Smooth muscle cell (in vitro differentiated cells): ENCODE measurements around the gene GSKIP. TPM values are rescaled to one million over a fixed set of nuclear protein-coding genes. Genes with fewer than 3 reads are reported as not detected.

ENCODE experiments used
- DNase-seq: peaks from one replicate; lab custom pipeline; 2025; ENCODE audit not compliant: unreplicated experiment; lab: John Stamatoyannopoulos, UW
- H2AFZ ChIP-seq: fragments of 200-600 bp; sonication (generic); 2 replicates; pipeline ENCODE4 v1.6.0; 2016; ENCODE audit warnings: antibody characterized with exemption, low read depth, mild to moderate bottlenecking
- H3F3A ChIP-seq: fragments of 200-600 bp; sonication (generic); 2 replicates; pipeline ENCODE4 v1.6.0; 2017; ENCODE audit warnings: antibody characterized with exemption, low read depth
- H3K27ac ChIP-seq: fragments of 200-600 bp; sonication (generic); 2 replicates; pipeline ENCODE4 v1.5.1; 2016; ENCODE audit warnings: low read depth, mild to moderate bottlenecking
- H3K27me3 ChIP-seq: fragments of 200-600 bp; sonication (generic); 2 replicates; pipeline ENCODE4 v1.6.1; 2016; ENCODE audit warnings: low read depth, mild to moderate bottlenecking
- H3K36me3 ChIP-seq: fragments of 200-600 bp; sonication (generic); 2 replicates; pipeline ENCODE4 v1.5.1; 2016; ENCODE audit warnings: low read depth
- H3K4me1 ChIP-seq: fragments of 200-600 bp; sonication (generic); 2 replicates; pipeline ENCODE4 v1.5.1; 2016; ENCODE audit warnings: low read depth
- H3K4me2 ChIP-seq: fragments of 200-600 bp; sonication (generic); 2 replicates; pipeline ENCODE4 v1.6.0; 2016; ENCODE audit warnings: mild to moderate bottlenecking
- H3K4me3 ChIP-seq: fragments of 200-600 bp; sonication (generic); 2 replicates; pipeline ENCODE4 v1.5.1; 2016; ENCODE audit warnings: mild to moderate bottlenecking
- H3K79me2 ChIP-seq: fragments of 200-600 bp; sonication (generic); 2 replicates; pipeline ENCODE4 v1.6.0; 2016; ENCODE audit warnings: low read depth, mild to moderate bottlenecking
- H3K9ac ChIP-seq: fragments of 200-600 bp; sonication (generic); 2 replicates; pipeline ENCODE4 v1.6.0; 2016; ENCODE audit warnings: low read depth
- H3K9me3 ChIP-seq: fragments of 200-600 bp; sonication (generic); replicated peaks from 2 replicates; pipeline ENCODE4 v1.5.1; 2016; ENCODE audit warnings: low read depth
- H4K20me1 ChIP-seq: fragments of 200-600 bp; sonication (generic); 2 replicates; pipeline ENCODE4 v1.6.0; 2016; ENCODE audit warnings: low read depth
- WGBS: methylation state at CpG from one replicate; pipeline ENCODE4 v1.1.7; 2016; ENCODE audit warnings: low lambda C conversion rate; 5-methylcytosine and 5-hydroxymethylcytosine counted together
- polyA plus RNA-seq: library from polyadenylated mRNA; unstranded; fragments of >200 nt; fragmentation: Nextera tagmentation; extraction: Ambion mirVana; gene quantifications from 2 replicates; pipeline ENCODE4 v1.2.1, GENCODE V29; 2016
- total RNA-seq: library from RNA; depleted of rRNA; stranded (reverse); fragments of >200 nt; gene quantifications from 2 replicates; pipeline ENCODE4 v1.2.3, GENCODE V29; 2014
- TF ChIP-seq, protein P1 (sequence below): fragments of 200-600 bp; sonication (generic); IDR thresholded peaks from 2 replicates; pipeline ENCODE4 v1.5.1; 2017; ENCODE audit warnings: borderline replicate concordance, mild to moderate bottlenecking, antibody characterized with exemption; ENCODE audit not compliant: insufficient read depth, poor library complexity, severe bottlenecking

GSKIP gene
- total and polyA plus RNA-seq, 2 experiments from 2014 or later = 21.2 to 35.2 TPM

DNA sequence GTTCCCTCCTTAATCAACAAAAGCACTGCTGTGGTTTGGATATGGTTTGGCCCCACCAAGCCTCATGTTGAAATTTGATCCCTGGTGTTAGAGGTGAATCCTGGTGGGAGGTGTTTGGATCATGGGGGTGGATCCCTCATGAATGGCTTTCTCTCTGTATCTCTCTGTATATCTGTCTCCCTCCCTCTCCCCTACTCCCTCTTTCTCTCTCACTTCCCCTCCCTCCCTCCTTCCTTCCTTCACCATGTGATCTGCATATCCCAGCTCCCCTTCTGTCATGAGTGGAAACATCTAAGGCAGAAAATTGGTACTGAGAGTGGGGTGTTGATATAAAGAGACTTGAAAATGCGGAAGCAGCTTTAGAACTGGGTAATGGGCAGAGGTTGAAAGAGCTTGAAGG lies 5.2 kb downstream of the GSKIP start:
- H3F3A ChIP-seq = peaks cover 4% of the 10 kb centered on the region
- H3K4me2 ChIP-seq = no peak overlapping the region
- H3K4me3 ChIP-seq = no peak overlapping the region
- H3K9ac ChIP-seq = no peak overlapping the region
- no peaks in the 10 kb centered on the region for H3K9me3 ChIP-seq
- no peaks in the 10 kb centered on the region for H3K36me3 ChIP-seq
- DNase-seq = no peak
- peaks cover 4% of the 10 kb centered on the region for H3K4me1 ChIP-seq
- TF ChIP-seq, protein P1, sequence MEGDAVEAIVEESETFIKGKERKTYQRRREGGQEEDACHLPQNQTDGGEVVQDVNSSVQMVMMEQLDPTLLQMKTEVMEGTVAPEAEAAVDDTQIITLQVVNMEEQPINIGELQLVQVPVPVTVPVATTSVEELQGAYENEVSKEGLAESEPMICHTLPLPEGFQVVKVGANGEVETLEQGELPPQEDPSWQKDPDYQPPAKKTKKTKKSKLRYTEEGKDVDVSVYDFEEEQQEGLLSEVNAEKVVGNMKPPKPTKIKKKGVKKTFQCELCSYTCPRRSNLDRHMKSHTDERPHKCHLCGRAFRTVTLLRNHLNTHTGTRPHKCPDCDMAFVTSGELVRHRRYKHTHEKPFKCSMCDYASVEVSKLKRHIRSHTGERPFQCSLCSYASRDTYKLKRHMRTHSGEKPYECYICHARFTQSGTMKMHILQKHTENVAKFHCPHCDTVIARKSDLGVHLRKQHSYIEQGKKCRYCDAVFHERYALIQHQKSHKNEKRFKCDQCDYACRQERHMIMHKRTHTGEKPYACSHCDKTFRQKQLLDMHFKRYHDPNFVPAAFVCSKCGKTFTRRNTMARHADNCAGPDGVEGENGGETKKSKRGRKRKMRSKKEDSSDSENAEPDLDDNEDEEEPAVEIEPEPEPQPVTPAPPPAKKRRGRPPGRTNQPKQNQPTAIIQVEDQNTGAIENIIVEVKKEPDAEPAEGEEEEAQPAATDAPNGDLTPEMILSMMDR = no peak
- H3K27me3 ChIP-seq = no peaks in the 10 kb centered on the region
- H4K20me1 ChIP-seq = peaks cover 87% of the 10 kb centered on the region
- H2AFZ ChIP-seq = no peak overlapping the region
- no peak overlapping the region for H3K27ac ChIP-seq
- peaks cover 79% of the 10 kb centered on the region for H3K79me2 ChIP-seq
- 100% methylated on average over 1 of the region's 1 CpG for WGBS

DNA sequence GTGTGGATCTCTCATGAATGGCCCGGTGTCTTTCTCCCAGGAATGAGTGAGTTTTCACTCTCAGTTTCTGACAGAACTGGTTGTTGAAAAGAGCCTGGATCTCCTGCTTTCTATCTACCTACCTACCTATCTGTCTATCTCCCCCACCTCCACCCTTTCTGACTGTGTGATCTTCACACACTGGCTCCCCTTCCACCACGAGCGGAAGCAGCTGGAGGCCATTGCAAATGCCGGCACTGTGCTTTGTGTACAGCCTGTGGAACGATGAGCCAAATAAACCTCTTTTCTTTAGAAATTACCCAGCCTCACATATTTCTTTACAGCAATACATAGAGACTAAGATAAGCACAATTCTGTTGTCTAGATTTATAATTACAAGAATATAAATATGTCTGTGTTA lies 7.2 kb downstream of the GSKIP start:
- Histone ChIP-seq H3K36me3 (no peaks in the 10 kb centered on the region), H3K4me2 (no peak overlapping the region), H3K9ac (no peak overlapping the region), H3K27me3 (no peaks in the 10 kb centered on the region), H3K9me3 (no peaks in the 10 kb centered on the region), H3F3A (no peaks in the 10 kb centered on the region), H4K20me1 (peaks cover 89% of the 10 kb centered on the region), H3K4me1 (no peaks in the 10 kb centered on the region), H3K4me3 (no peak overlapping the region), H3K27ac (no peak overlapping the region), H2AFZ (no peak overlapping the region), H3K79me2 (peaks cover 78% of the 10 kb centered on the region)
- no peak for DNase-seq
- 98% methylated on average over 5 of the region's 5 CpGs for WGBS
- TF ChIP-seq, protein P1 = no peak

DNA sequence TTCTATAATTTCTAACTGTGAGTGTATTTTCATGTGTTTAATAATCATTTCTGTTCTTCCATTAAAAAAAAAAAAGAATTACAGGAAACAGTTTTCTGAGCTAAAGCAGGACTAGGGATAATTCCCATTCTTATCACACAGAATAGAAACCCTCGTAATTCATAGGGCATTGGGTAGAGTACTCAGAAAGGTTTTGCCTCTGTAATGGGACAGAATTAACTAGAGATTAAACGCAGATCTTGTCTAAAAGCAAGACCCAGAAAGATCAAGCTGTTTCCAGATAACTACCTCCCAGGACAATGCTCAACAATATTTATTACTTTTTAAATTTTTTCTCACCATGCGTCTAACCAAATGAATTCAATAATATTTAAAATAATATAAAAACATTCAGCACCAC lies 10.2 kb downstream of the GSKIP start:
- Histone ChIP-seq H3F3A (no peaks in the 10 kb centered on the region), H3K27ac (no peak overlapping the region), H3K79me2 (peaks cover 71% of the 10 kb centered on the region), H3K4me1 (no peaks in the 10 kb centered on the region), H3K4me2 (no peak overlapping the region), H3K4me3 (no peak overlapping the region), H3K9ac (no peak overlapping the region), H4K20me1 (peaks cover 89% of the 10 kb centered on the region), H3K27me3 (no peaks in the 10 kb centered on the region), H3K36me3 (no peaks in the 10 kb centered on the region), H2AFZ (no peak overlapping the region), H3K9me3 (no peaks in the 10 kb centered on the region)
- DNase-seq = no peak
- WGBS = 83% methylated on average over 3 of the region's 3 CpGs
- TF ChIP-seq, protein P1 = no peak

DNA sequence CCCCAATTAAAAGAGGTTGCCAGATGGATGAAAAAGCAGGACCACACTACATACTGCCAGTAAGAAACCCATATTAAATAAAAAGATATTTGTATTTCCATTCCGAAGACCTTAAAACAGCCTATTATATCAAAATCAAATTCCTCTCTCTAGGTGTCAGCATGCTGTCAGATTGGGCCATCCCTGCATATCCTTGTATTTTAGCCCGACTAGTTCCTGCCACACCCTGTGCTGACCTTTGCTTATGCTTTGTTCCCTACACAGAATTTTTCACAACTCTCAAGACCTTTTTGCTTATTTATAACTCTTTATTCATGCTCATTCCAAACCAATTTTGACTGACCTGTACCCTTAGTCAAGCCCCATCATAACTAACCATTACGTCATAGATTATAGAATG lies 12.8 kb downstream of the GSKIP start:
- no peak overlapping the region for H3K27ac ChIP-seq
- H3K4me2 ChIP-seq = no peak overlapping the region
- no peaks in the 10 kb centered on the region for H3K9me3 ChIP-seq
- H4K20me1 ChIP-seq = peaks cover 89% of the 10 kb centered on the region
- H3K4me1 ChIP-seq = no peaks in the 10 kb centered on the region
- H3K4me3 ChIP-seq = no peak overlapping the region
- H3K27me3 ChIP-seq = no peaks in the 10 kb centered on the region
- H3K9ac ChIP-seq = no peak overlapping the region
- peaks cover 50% of the 10 kb centered on the region for H3K79me2 ChIP-seq
- WGBS = 94% methylated on average over 3 of the region's 3 CpGs
- no peaks in the 10 kb centered on the region for H3K36me3 ChIP-seq
- DNase-seq = no peak
- H3F3A ChIP-seq = no peaks in the 10 kb centered on the region
- TF ChIP-seq, protein P1 = no peak
- no peak overlapping the region for H2AFZ ChIP-seq
